HG02610 (cell line): ENCODE data around the gene PAX7.

ENCODE experiments used
- ATAC-seq: cut with Tn5 transposase; IDR thresholded peaks from one replicate; pipeline ENCODE4 v1.9.1; 2021; ENCODE audit warnings: mild to moderate bottlenecking, moderate library complexity; ENCODE audit not compliant: unreplicated experiment

Gene PAX7

GRCh38 chr1:18697541-18697940 lies 66.9 kb downstream of the PAX7 start:
- ATAC-seq: no peak

- ATAC-seq: no peak
Observed at GRCh38 chr1:18700530-18700929, 69.9 kb downstream of the PAX7 start.

GRCh38 chr1:18701183-18701582 lies 70.5 kb downstream of the PAX7 start:
- ATAC-seq: no peak

GRCh38 chr1:18703041-18703621 lies 72.5 kb downstream of the PAX7 start:
- ATAC-seq: no peak

GRCh38 chr1:18705811-18706210 lies 75.2 kb downstream of the PAX7 start:
- ATAC-seq: no peak

- no peak for ATAC-seq
Observed at GRCh38 chr1:18707696-18708257, 77.1 kb downstream of the PAX7 start.

GRCh38 chr1:18710002-18710401 lies 79.4 kb downstream of the PAX7 start:
- ATAC-seq: no peak

GRCh38 chr1:18711003-18711402 lies 80.4 kb downstream of the PAX7 start:
- ATAC-seq: no peak

- no peak for ATAC-seq
Observed at GRCh38 chr1:18711536-18712251, 81.0 kb downstream of the PAX7 start.

GRCh38 chr1:18712252-18712600 lies 81.6 kb downstream of the PAX7 start:
- ATAC-seq: no peak

- no peak for ATAC-seq
Observed at GRCh38 chr1:18714404-18715175, 83.9 kb downstream of the PAX7 start.

GRCh38 chr1:18716112-18716784 lies 85.6 kb downstream of the PAX7 start:
- no peak for ATAC-seq

- no peak for ATAC-seq
Observed at GRCh38 chr1:18716785-18717678, 86.4 kb downstream of the PAX7 start.

GRCh38 chr1:18719786-18720451 lies 89.3 kb downstream of the PAX7 start:
- no peak for ATAC-seq

- no peak for ATAC-seq
Observed at GRCh38 chr1:18721041-18721440, 90.4 kb downstream of the PAX7 start.

GRCh38 chr1:18721776-18722175 lies 91.1 kb downstream of the PAX7 start:
- ATAC-seq: no peak

GRCh38 chr1:18722270-18722669 lies 91.6 kb downstream of the PAX7 start:
- no peak for ATAC-seq

GRCh38 chr1:18723206-18723605 lies 92.6 kb downstream of the PAX7 start:
- ATAC-seq: no peak

GRCh38 chr1:18723701-18724411 lies 93.2 kb downstream of the PAX7 start:
- no peak for ATAC-seq
